C4-2B (cell line): ENCODE data around the gene TPPP2.
A peak's percentile ranks its signal among the peaks of the same experiment; 100 is the strongest.

Source experiments
- CTCF ChIP-seq: fragments of 450-650 bp; conservative IDR thresholded peaks from 2 replicates; pipeline ENCODE4 v1.5.1; 2017; ENCODE audit warnings: mild to moderate bottlenecking
- ZFX ChIP-seq: fragments of 450-650 bp; IDR thresholded peaks from 2 replicates; pipeline ENCODE4 v1.6.1; 2017

- TF ChIP-seq CTCF = no peak
- peak; percentile 77 for TF ChIP-seq ZFX
Observed at GRCh38 chr14:21024585-21025370, 5.2 kb upstream of the TPPP2 start, which contains the start of gene NDRG2.
